KOPT-K1 (cell line): ENCODE results near the gene DNAJC3.

Source experiments
- H3K27ac ChIP-seq: fragments of 200-600 bp; sonication (generic); 2 replicates; pipeline ENCODE4 v1.5.1; 2016; ENCODE audit warnings: antibody characterized with exemption, mild to moderate bottlenecking, low read depth, low read length; ENCODE audit not compliant: poor library complexity, severe bottlenecking
- H3K36me3 ChIP-seq: fragments of 200-600 bp; sonication (generic); 2 replicates; pipeline ENCODE4 v1.5.1; 2017; ENCODE audit warnings: antibody characterized with exemption, mild to moderate bottlenecking, low read length, moderate library complexity; ENCODE audit not compliant: insufficient read depth
- H3K9me3 ChIP-seq: fragments of 200-600 bp; sonication (generic); 2 replicates; pipeline ENCODE4 v1.5.1; 2017; ENCODE audit warnings: antibody characterized with exemption, low read length, mild to moderate bottlenecking; ENCODE audit not compliant: insufficient read depth, poor library complexity, severe bottlenecking

The DNAJC3 gene, protein sequence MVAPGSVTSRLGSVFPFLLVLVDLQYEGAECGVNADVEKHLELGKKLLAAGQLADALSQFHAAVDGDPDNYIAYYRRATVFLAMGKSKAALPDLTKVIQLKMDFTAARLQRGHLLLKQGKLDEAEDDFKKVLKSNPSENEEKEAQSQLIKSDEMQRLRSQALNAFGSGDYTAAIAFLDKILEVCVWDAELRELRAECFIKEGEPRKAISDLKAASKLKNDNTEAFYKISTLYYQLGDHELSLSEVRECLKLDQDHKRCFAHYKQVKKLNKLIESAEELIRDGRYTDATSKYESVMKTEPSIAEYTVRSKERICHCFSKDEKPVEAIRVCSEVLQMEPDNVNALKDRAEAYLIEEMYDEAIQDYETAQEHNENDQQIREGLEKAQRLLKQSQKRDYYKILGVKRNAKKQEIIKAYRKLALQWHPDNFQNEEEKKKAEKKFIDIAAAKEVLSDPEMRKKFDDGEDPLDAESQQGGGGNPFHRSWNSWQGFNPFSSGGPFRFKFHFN

DNA sequence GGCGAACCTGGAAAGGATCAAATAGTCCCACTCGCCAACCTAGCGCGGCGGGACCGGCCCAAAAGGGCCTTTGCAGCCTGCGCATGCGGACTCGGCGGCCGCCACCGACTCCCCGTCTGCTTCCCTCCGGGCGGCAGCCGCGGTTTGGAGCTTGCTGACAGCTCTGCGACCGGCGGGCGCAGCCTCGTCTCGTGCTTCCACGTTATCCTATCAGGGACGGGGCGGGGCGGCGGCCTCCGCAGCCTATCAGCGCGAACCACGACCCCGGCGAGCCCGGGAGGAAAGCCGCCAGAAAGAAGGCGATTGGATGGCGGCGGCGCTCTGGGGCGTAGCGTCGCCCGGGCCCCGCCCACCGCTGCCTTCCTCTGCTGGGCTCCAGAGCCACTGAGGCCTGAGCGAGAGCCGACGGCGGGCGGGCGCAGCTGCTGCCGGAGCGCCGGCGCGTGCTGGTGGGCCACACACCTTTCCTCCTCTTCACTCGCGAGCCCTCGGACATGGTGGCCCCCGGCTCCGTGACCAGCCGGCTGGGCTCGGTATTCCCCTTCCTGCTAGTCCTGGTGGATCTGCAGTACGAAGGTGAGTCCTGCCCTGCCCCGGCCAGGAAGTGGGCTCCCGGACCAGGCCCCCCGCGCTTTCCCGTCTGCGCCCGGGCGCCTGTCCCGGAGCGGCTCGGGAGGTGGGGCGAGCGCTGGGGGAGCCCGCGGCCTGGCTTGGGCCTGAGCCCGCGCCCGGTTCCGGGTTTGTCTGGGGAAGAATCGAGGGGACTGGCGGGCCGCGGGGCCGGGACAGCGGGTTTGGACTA lies at the start of gene DNAJC3:
TSS of gene DNAJC3 (plus strand) at position 378 of the 802 bp plus-strand sequence. CDS start at position 495, 117 bp downstream.
- peaks cover 1% of the 10 kb centered on the region for H3K9me3 ChIP-seq
- peak within 1 kb of the TSS; percentile 82 for H3K27ac ChIP-seq
- 0 out of 2 replicates have a peak, but pooled peaks cover 4% of the 10 kb centered on the region for H3K36me3 ChIP-seq

DNA sequence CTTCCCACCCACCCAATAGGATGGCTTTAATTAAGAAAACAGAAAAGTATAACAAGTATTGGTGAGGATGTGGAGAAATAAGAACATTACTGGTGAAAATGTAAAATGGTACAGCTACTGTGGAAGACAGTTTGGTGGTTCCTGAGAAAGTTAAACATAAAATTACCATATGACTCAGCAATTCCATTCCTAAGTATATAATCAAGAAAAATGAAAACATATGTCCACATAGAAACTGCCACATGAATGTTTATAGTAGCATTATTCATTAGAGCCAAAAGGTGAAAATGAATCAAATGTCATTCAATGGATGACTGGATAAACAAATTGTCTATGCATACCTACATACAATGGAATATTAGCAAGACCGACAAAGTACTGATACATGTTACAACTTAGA lies 49.3 kb upstream of the DNAJC3 start:
- Histone ChIP-seq H3K36me3 (no peaks in the 10 kb centered on the region), H3K9me3 (no peaks in the 10 kb centered on the region), H3K27ac (no peak overlapping the region)

DNA sequence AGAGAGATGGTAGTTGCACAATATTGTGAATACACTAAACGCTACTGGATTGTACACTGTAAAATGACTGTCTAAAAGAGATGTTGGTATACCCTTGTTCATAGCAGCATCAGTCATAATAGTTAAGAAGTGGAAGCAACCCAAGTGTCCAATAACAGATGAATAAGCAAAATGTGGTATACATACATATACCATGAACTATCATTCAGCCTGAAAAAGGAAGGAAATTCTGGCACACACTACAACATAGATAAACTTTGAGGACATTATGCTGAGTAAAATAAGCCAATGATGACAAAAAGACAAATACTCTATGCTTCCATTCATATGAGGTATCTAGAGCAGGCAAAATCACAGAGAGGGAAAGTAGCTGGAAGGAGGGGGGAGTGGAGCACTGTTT lies 48.5 kb upstream of the DNAJC3 start:
- Histone ChIP-seq H3K27ac (no peak overlapping the region), H3K36me3 (no peaks in the 10 kb centered on the region), H3K9me3 (no peaks in the 10 kb centered on the region)

DNA sequence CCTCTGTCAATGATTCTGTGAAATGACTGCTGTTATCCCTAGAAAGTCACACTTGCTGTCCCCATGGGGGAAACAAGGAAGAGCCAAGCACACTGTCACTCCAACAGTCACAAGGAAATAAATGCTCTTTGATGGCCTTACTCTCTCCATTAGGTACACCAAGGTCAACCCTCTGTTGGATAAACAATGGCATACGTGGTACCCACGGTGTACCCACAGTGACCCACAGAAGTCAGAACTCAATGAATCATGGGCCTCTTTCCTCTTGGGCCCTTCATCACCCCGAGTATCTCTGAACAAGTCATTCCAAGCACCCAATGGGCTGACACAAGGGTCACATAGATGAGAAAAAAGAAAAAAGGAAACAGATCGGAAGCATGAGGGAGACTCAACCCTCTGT lies 47.9 kb upstream of the DNAJC3 start:
- no peak overlapping the region for H3K27ac ChIP-seq
- no peaks in the 10 kb centered on the region for H3K36me3 ChIP-seq
- no peaks in the 10 kb centered on the region for H3K9me3 ChIP-seq

DNA sequence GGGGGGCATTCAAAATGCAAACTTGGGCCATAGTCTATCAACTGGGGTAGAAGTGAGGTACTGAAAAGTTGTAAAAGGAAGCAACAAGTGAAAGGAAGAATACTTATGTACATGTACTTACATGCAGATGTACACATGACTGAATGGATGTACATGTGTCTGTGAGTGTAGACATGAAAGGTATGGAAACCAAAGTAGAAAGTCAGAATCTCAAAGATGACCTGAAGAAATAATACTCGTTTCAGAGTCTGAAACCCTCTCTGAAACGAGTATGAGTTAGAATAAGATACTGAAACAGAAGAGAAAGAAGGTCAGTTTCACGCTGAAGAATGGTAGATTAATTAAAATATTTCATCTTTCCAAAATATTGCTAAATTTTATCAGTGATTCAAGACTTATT lies 46.3 kb upstream of the DNAJC3 start:
- H3K9me3 ChIP-seq, result no peaks in the 10 kb centered on the region
- no peaks in the 10 kb centered on the region for H3K36me3 ChIP-seq
- H3K27ac ChIP-seq, result no peak overlapping the region

DNA sequence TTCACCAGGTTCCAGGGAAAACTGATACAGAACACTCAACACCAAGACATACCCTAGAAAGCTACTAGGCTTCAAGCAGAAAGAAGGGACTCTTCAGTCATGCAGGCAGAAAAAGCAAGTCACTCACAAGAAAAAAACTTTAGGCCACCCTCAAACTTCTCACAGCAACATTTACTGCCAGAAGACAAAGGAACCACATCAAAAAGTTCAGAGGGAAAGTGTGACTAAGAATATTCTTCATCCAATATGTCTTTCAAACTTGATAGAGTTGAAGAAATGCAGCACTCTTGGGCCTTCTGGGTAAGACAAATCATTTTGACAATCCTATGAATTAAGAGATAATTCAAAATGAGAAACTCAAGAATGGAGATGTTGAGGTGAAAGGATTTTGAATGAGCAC lies 40.1 kb upstream of the DNAJC3 start:
- Histone ChIP-seq H3K9me3 (no peaks in the 10 kb centered on the region), H3K36me3 (no peaks in the 10 kb centered on the region), H3K27ac (peak overlapping the region; percentile 45)

DNA sequence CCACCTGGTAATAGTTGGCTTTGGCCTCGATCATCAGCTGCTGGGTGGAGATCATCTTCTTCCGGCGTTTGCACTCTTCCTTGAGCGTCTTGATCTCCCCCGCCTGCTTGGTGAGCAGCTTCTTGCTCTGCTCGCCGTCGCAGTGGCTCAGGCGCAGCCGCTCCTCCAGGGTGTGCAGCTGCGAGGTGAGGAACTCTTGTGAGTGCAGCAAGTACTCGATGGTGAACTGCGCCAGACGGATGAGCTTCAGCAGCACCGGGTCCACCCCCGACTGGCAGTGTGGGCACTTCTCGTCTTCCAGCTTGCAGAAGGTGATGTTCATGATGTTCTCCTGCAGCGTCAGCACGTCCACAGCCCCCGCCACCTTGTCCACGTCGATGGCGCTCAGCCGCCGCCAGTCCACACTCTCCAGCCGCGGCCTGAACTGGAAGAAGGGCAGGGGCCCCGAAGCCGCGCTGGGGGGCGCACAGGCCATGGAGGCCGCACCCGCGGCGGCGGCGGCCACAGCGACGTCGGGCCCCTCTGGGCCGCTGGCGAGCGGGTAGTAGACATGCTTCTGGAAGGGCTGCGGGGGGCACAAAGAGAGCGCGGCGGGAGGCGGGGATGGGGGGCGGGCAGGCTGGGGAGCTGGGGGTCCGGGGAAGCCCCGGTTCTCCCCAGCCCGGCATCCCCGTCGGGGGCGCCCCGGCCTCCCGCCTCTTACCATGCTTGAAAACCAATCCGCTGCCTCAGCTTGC lies 35.5 kb upstream of the DNAJC3 start:
- H3K27ac ChIP-seq, result no peak overlapping the region
- no peaks in the 10 kb centered on the region for H3K36me3 ChIP-seq
- peaks cover 8% of the 10 kb centered on the region for H3K9me3 ChIP-seq

DNA sequence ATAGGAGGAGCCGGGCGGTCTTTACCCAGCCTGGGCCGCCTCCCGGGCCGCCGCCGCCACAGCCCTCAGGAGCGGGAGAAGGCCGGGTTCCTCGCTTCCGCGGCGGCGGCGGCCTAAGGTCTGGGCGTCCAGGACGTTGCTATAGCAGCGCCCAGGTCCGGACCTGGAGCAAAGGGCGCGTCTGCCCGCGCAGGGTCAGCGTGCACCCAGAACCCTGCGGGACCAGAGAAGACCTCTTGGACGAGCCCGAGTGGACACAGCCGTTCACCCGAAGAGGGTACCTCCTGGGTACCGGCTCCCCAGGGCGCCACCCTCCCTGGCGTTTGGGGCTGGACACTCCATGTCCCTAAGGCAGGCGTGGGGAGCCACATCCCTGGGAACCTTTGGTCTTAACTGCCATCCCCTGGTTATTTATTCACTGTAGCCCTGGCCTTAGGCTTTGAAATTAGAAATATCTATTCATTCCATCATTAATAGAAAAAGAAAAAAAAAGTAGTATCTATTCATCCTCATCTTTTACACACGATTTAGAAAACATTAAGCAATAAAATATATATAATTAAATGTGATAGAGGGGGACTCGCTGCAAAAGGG lies 34.8 kb upstream of the DNAJC3 start:
- no peaks in the 10 kb centered on the region for H3K36me3 ChIP-seq
- H3K9me3 ChIP-seq, result peaks cover 8% of the 10 kb centered on the region
- no peak overlapping the region for H3K27ac ChIP-seq

DNA sequence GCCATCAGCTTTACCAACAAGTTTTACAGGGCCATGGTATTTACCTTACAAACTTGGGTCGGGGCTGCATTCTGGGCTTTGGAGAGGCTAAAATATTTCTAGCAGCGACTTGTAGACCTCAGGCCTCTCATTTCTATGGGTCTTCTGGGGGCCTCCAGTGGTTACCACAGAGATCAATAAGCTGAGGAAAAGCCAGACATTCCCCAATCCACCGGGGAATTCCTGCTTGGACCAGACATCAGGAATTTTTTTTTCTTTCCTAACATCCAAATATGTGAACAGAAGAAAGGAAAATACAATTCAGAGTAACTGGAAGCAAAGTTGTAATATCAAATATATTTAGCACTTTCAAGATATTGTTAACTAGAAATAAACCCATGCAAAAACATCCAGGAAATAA lies 33.9 kb upstream of the DNAJC3 start:
- Histone ChIP-seq H3K27ac (no peak overlapping the region), H3K36me3 (no peaks in the 10 kb centered on the region), H3K9me3 (peaks cover 8% of the 10 kb centered on the region)

DNA sequence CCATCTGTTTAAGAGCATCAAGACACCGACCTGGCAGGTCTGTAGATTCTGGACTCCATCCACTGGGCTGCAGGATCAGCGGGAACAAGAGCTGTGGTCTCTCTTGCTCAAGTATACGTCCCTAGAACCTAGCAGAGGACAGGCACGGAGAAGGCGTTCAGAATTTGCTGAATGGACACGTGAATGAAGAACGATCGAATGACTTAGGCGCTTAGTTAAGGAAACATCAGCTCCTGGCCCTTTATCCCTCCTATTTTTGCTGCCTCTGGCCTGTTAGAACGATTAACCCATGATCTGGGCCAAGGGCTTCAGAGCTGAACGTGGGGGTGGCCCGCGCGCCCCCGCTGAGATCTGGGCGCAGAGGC lies 33.4 kb upstream of the DNAJC3 start:
- H3K36me3 ChIP-seq, result no peaks in the 10 kb centered on the region
- H3K27ac ChIP-seq, result no peak overlapping the region
- H3K9me3 ChIP-seq, result peaks cover 8% of the 10 kb centered on the region

DNA sequence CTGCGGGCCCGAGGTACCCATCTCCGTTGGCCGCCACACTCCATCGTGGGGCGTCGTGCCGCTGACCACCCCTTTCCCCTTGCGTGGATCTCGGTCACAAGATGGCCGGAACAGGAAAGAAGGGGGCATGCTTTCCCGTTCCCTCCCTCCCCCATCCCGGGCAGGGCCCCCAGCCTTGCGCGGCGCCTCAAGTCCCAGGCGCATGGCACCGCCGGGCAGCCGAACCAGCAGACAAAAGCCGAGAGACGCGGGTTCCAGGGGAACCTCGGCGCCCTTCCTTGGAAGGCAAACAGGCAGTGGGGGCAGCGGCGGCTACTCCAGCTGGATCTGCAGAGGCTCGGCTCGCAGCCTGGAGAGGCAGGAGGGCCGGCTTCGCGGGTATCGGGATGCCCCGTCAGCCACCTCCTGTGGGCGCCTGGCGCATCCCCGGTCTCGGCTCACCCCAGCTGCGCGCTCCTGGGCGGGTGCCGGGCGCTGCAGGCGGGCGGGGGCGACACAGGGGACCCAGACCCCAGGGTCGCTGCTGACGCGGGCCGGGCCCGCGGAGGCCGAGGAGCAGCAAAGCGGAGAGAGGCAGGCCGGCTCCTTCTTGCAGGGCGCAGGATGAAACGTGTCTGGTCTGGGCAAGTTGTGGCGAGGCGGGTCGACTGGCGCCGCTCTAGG lies 32.9 kb upstream of the DNAJC3 start:
- Histone ChIP-seq H3K9me3 (peaks cover 8% of the 10 kb centered on the region), H3K36me3 (no peaks in the 10 kb centered on the region), H3K27ac (no peak overlapping the region)

DNA sequence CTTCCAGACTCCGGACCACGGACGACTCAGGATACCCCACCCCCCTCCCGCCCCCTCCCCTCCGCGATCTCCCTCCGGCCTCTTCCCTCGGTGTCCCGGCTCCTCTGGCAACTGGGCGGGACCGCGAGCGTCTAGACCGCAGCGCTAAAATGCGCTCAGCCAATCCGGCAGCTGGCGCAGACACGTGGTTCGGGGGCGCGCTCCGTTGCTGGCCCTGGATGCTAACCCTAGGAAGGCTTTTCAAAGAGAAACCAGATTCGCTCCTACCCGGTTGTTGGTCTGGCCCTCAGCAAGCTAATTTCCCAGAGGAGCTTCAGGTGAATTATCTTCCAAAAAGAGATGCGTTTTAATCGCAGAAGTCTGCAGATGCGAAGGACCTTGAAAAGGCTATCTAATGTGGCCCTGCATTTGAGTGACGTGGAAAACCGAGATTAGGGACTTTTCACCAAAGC lies 32.3 kb upstream of the DNAJC3 start, which contains the start of gene DZIP1:
TSS of gene DZIP1 (minus strand) at position 106 of the 452 bp plus-strand sequence. CDS start 2,677 bp downstream, outside the sequence.
- H3K27ac ChIP-seq, result no peak within 1 kb of the TSS
- peaks cover 8% of the 10 kb centered on the region for H3K9me3 ChIP-seq
- no peaks in the 10 kb centered on the region for H3K36me3 ChIP-seq

DNA sequence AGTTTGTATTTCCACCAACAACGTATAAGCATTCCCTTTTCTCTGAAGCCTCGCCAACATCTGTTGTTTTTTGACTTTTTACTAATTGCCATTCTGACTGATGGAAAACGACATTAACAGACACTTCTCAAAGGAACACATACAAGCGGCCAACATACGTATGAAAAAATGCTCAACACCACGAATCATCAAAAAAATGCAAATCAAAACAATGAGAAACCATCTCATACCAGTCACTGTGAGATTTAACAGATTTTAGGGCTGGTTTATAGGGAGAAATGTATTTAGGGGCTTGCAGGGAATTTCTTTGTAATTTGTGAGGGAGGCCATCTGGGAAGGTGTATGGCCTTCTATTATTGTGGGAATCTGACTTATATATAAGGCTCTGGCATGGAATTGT lies 29.6 kb upstream of the DNAJC3 start:
- Histone ChIP-seq H3K36me3 (no peaks in the 10 kb centered on the region), H3K27ac (no peak overlapping the region), H3K9me3 (peaks cover 8% of the 10 kb centered on the region)

DNA sequence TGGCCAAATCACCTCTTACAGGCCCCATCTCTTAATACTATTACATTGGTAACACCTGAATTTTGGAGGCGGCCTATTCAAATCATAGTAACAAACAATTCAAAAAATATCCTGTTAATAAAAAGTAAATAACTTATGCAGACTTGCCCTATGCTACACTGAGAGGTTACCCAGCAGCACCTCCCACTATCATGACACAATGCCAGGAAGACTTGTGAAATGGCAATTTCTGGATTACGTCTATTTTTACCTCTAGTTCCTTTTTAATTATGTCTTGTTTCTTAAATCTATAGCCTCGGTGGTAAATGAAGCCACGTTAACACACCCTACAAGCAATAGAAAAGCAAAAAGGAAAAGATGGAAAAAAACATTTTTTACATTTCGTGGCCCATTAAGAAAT lies 26.2 kb upstream of the DNAJC3 start:
- Histone ChIP-seq H3K9me3 (no peaks in the 10 kb centered on the region), H3K27ac (no peak overlapping the region)

More for the DNA sequence above, 26.2 kb upstream of the DNAJC3 start:
- no peaks in the 10 kb centered on the region for H3K36me3 ChIP-seq
